Measurements from ENCODE around the gene LDLRAD2. TPM values are rescaled to one million over a fixed set of nuclear protein-coding genes. Genes with fewer than 3 reads are reported as not detected.
A peak's percentile ranks its signal among the peaks of the same experiment; 100 is the strongest.

LDLRAD2 gene
- total and polyA plus RNA-seq, 10 of the 15 experiments (the other 5 are each of a cell fraction or from before 2014, with no cell fraction given): 0.04 to 0.23 (median 0.11) TPM; not detected in 7

DNA sequence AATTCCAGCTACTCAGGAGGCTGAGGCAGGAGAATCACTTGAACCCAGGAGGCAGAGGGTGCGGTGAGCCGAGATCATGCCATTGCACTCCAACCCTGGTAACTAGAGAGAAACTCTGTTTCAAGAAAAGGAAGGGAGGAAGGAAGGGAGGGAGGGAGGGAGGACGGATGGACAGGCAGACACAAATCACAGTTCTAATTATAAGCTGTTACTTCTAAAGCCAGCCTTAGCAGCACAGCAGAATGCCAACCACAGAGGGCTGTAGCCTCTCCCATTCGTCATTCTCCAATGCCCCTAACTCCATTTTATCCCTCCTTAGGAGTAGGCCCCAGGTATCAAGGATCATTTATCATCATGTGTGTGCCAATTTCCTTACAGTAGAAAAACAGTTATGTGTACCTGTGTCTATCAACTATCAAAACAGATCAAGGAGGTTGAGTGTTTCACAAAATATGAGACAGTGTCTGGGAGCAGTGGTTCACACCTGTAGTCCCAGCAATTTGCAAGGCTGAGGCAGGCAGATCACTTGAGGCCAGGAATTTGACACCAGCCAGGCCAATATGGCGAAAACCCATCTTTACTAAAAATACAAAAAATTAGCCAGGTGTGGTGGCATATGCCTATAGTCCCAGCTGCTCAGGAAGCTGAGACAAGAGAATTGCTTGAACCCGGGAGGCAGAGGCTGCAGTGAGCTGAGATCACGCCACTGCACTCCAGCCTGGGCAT is 48.2 kb upstream of the LDLRAD2 start:
- intact Hi-C loops (cut with micrococcal nuclease; ENCODE audit: unreplicated experiment) (loop anchor here (5.0 kb wide), 1 partner anchor 263 kb away; no protein-coding TSS in a partner anchor), in situ Hi-C loops (cut with MboI) (no loop called here)
- H3K4me2 ChIP-seq (ENCODE audit: control insufficient read depth, insufficient read depth): peak overlapping the region; percentile 91
- peak overlapping the region; percentile 99 for H3K27ac ChIP-seq (ENCODE audit: control insufficient read depth, insufficient read depth)
- H3K79me2 ChIP-seq (ENCODE audit: control insufficient read depth, insufficient read depth, low read length): peaks cover 96% of the 10 kb centered on the region
- no peaks in the 10 kb centered on the region for H4K20me1 ChIP-seq (ENCODE audit: control insufficient read depth, insufficient read depth)
- TF ChIP-seq CHD4 (IDR thresholded peaks at IDR 0.05): no peak
- 0 out of 2 replicates have a peak, but pooled peaks have one; percentile 7 for TF ChIP-seq POLR2AphosphoS5 (IDR thresholded peaks at IDR 0.05; ENCODE audit: low read length)
- no peaks in the 10 kb centered on the region for H3K27me3 ChIP-seq (replicated peaks in 1 of 2; ENCODE audit: control insufficient read depth in 2 of 2, insufficient read depth in 2 of 2, low read length in 1 of 2)
- no peaks in the 10 kb centered on the region; the same call in 1 of the 3 replicates for H3K9me3 ChIP-seq (replicated peaks; ENCODE audit: control insufficient read depth, insufficient read depth, low read length)
- H3K36me3 ChIP-seq (ENCODE audit: control insufficient read depth in 2 of 2, insufficient read depth in 2 of 2, low read length in 1 of 2): peaks cover under 1 to 1% of the 10 kb centered on the region in 2 experiments; a peak in 3 of 4 replicates
- H3K4me3 ChIP-seq: peak overlapping the region; percentile 23; the same call in 1 of the 2 replicates
- 2% methylated on average over 6 of the region's 7 CpGs for WGBS (ENCODE audit: insufficient coverage, insufficient replicate concordance, low lambda C conversion rate, missing lambda C conversion rate)
- ChIA-PET POLR2A (interaction anchor here (7.0 to 7.7 kb wide), 2 partner anchors 12 to 18 kb away, joined by 102 to 107 read pairs; partner anchors contain the start of gene USP48), CTCF (interaction anchor here (0.8 to 6.2 kb wide), 5 partner anchors 10 to 264 kb away, joined by 3 to 50 read pairs (median 4); partner anchors contain the start of gene USP48), SMC1A (ENCODE audit: uncharacterized antibody, unreplicated experiment) (interaction anchor here (1.2 to 9.1 kb wide), 3 partner anchors 12 to 27 kb away, joined by 5 to 121 read pairs (median 100); partner anchors contain the start of gene USP48), RAD21 (ENCODE audit: unreplicated experiment) (interaction anchor here (0.7 to 5.4 kb wide), 6 partner anchors 13 to 261 kb away, joined by 3 to 100 read pairs (median 6); partner anchors contain the start of gene USP48)
- peak overlapping the region; percentile 82 for H3K9ac ChIP-seq (ENCODE audit: control insufficient read depth, insufficient read depth, low read length)
- ATAC-seq: 0 out of 3 replicates have a peak, but pooled peaks have one; percentile 2
- DNase-seq (ENCODE audit: low read depth, low spot score): no peak
- H3K4me1 ChIP-seq (ENCODE audit: control insufficient read depth, insufficient read depth, low read length): peaks cover 81% of the 10 kb centered on the region
- peak; percentile 13 for FAIRE-seq
- no TSS peak for BruUV-seq (replicated peaks)
- no peak overlapping the region for H2AFZ ChIP-seq (ENCODE audit: control insufficient read depth, low read depth, low read length)

Data from GM12878 (cell line).